Measurements from ENCODE around the gene TMEM107.
"Not testable (repeated sequence)": the region's sequence is repeated elsewhere in the genome, so short reads cannot be mapped to it uniquely, and the experiment has no call there.

The TMEM107 gene

GRCh38 chr17:8173056-8173870 lies 2.9 kb downstream of the TMEM107 start:
- H3K36me3 ChIP-seq: no peaks in the 10 kb centered on the region
- H3K4me3 ChIP-seq (ENCODE audit: low read depth, low read length): peak overlapping the region; percentile 63
- no peak for TF ChIP-seq CTCF (IDR thresholded peaks at IDR 0.05; ENCODE audit: low read depth, low read length)
- peak; percentile 68 for DNase-seq
- no peaks in the 10 kb centered on the region for H3K9me3 ChIP-seq
- H3K4me1 ChIP-seq: no peaks in the 10 kb centered on the region
- no peaks in the 10 kb centered on the region for H3K27me3 ChIP-seq

- not testable (repeated sequence) for H3K27me3 ChIP-seq; H3K4me1 ChIP-seq; H3K36me3 ChIP-seq; H3K9me3 ChIP-seq; DNase-seq; H3K4me3 ChIP-seq (ENCODE audit: low read depth, low read length)
Measured at GRCh38 chr17:8170186-8170585, 6.0 kb downstream of the TMEM107 start.

- H3K27me3 ChIP-seq: no peaks in the 10 kb centered on the region
- H3K36me3 ChIP-seq: no peaks in the 10 kb centered on the region; the same call in 1 of the 2 replicates
- no peak overlapping the region for H3K4me3 ChIP-seq (ENCODE audit: low read depth, low read length)
- no peaks in the 10 kb centered on the region for H3K9me3 ChIP-seq
- DNase-seq: no peak
- TF ChIP-seq CTCF (IDR thresholded peaks at IDR 0.05; ENCODE audit: low read depth, low read length): no peak
- peaks cover 7% of the 10 kb centered on the region; the same call in 1 of the 2 replicates for H3K4me1 ChIP-seq
Measured at GRCh38 chr17:8167526-8167925, 8.7 kb downstream of the TMEM107 start.

- Histone ChIP-seq H3K9me3 (no peaks in the 10 kb centered on the region), H3K4me1 (peaks cover 7% of the 10 kb centered on the region), H3K4me3 (ENCODE audit: low read depth, low read length) (no peak overlapping the region), H3K27me3 (no peaks in the 10 kb centered on the region), H3K36me3 (no peaks in the 10 kb centered on the region; the same call in 1 of the 2 replicates)
- DNase-seq: no peak
- TF ChIP-seq CTCF (IDR thresholded peaks at IDR 0.05; ENCODE audit: low read depth, low read length): no peak
Measured at GRCh38 chr17:8166731-8167130, 9.4 kb downstream of the TMEM107 start.

GRCh38 chr17:8164815-8165131 lies 11.4 kb downstream of the TMEM107 start:
- Histone ChIP-seq H3K36me3 (peaks cover 1% of the 10 kb centered on the region), H3K4me3 (ENCODE audit: low read depth, low read length) (no peak overlapping the region), H3K4me1 (peaks cover 7% of the 10 kb centered on the region), H3K9me3 (no peaks in the 10 kb centered on the region), H3K27me3 (no peaks in the 10 kb centered on the region)
- no peak for TF ChIP-seq CTCF (IDR thresholded peaks at IDR 0.05; ENCODE audit: low read depth, low read length)
- no peak for DNase-seq

GRCh38 chr17:8163978-8164814 lies 12.0 kb downstream of the TMEM107 start:
- H3K4me1 ChIP-seq: peaks cover 7% of the 10 kb centered on the region
- TF ChIP-seq CTCF (IDR thresholded peaks at IDR 0.05; ENCODE audit: low read depth, low read length): no peak
- H3K4me3 ChIP-seq (ENCODE audit: low read depth, low read length): no peak overlapping the region
- H3K9me3 ChIP-seq: no peaks in the 10 kb centered on the region
- peaks cover 6% of the 10 kb centered on the region for H3K36me3 ChIP-seq
- H3K27me3 ChIP-seq: no peaks in the 10 kb centered on the region
- DNase-seq: no peak

Measured in BE2C (cell line).